T-helper 2 cell treated with Interferon-gamma antibody and Interleukin-4, amounts not matched to agents 5 μg/mL and 100 μg/mL, for 36 hours (primary cell): ENCODE measurements around the gene SLC9A3.

ENCODE experiments used
- DNase-seq: peaks from one replicate; pipeline ENCODE4 v3.0.0; 2021; ENCODE audit warnings: low spot score
- H3K27ac Mint-ChIP-seq: one replicate; pipeline ENCODE4 v1.8.0; 2021; ENCODE audit warnings: mild to moderate bottlenecking, mixed read lengths
- H3K27me3 Mint-ChIP-seq: one replicate; pipeline ENCODE4 v1.8.0; 2021; ENCODE audit warnings: low read depth, mixed read lengths
- H3K36me3 Mint-ChIP-seq: one replicate; pipeline ENCODE4 v1.8.0; 2021; ENCODE audit warnings: low read depth, mixed read lengths
- H3K4me1 Mint-ChIP-seq: one replicate; pipeline ENCODE4 v1.8.0; 2021; ENCODE audit warnings: low read depth, mixed read lengths
- H3K4me3 Mint-ChIP-seq: one replicate; pipeline ENCODE4 v1.8.0; 2022; ENCODE audit warnings: mild to moderate bottlenecking, moderate library complexity, mixed read lengths
- H3K9me3 Mint-ChIP-seq: one replicate; pipeline ENCODE4 v1.8.0; 2021; ENCODE audit warnings: mixed read lengths

SLC9A3 gene

DNA sequence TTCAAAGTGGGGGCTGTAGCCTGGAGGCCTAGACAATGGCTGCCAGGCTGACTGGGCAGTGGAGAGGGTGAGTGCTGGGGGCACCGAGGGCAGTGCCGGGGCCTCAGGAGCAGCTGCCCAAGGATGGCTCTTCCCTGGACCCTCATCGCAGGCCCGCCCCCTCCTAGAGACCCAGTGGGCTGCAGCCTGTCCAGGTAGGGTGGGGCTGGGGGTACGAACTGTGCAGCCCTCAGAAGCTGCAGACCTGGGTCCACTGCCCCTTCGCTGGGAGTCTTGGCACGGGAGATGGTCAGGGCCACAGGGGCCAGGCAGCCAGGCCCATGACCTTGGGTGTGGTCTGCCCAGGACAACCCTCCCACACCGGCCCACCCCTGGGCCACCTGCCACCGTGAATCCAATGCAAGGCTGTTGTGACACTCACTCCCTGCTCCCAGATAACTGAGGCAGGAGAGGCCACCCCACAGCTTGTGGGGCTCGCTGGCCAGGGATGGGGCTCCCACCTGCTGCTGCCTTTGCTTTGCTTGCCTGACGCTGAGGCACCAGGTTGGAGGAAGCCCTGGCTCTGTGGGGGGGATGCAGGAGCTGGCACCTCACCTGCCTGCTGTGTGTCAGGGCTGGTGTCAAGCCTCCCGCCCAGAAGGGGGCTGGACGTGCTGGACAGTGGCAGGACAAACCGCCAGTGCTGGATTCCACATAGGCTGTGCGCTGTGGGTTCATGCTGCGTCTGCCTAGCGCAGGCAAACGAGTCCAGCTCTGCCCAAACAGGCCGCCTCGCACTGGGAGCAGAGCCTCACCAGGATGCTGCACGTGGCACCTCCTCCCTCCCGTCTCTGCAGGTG, 23.1 kb upstream of the SLC9A3 start:
- no peak for DNase-seq
- Mint-ChIP-seq H3K4me1 (peaks cover 17% of the 10 kb centered on the region), H3K9me3 (no peaks in the 10 kb centered on the region), H3K27ac (no peak overlapping the region), H3K36me3 (no peaks in the 10 kb centered on the region), H3K4me3 (no peak overlapping the region), H3K27me3 (peaks cover 21% of the 10 kb centered on the region)

DNA sequence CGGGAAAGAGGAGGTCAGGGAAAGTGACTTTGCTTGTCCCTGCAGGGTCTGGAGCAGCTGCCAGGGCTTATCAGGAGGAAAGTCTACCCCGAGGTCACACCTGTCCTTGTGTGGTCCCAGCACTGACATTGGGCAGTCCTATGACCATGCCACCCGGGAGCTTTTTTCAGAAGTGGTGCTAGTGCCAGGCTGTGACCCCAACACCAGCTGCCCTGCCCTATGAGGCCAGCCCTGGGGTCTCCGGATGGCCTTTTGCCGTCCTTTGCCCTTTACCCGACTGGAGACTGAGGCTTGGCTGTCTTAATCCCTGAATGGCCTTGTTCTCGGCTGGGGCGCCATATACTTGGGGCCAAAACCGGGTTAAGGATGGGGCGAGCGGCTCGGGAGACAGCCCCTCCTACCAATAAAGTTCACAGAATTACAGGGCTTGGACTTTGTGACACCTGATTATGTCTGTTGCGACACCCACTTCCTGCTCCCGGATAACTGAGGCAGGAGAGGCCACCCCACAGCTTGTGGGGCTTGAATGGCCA, 22.2 kb upstream of the SLC9A3 start:
- DNase-seq = no peak
- Mint-ChIP-seq H3K4me3 (no peak overlapping the region), H3K4me1 (peaks cover 17% of the 10 kb centered on the region), H3K9me3 (no peaks in the 10 kb centered on the region), H3K36me3 (no peaks in the 10 kb centered on the region), H3K27ac (no peak overlapping the region), H3K27me3 (peaks cover 19% of the 10 kb centered on the region)

DNA sequence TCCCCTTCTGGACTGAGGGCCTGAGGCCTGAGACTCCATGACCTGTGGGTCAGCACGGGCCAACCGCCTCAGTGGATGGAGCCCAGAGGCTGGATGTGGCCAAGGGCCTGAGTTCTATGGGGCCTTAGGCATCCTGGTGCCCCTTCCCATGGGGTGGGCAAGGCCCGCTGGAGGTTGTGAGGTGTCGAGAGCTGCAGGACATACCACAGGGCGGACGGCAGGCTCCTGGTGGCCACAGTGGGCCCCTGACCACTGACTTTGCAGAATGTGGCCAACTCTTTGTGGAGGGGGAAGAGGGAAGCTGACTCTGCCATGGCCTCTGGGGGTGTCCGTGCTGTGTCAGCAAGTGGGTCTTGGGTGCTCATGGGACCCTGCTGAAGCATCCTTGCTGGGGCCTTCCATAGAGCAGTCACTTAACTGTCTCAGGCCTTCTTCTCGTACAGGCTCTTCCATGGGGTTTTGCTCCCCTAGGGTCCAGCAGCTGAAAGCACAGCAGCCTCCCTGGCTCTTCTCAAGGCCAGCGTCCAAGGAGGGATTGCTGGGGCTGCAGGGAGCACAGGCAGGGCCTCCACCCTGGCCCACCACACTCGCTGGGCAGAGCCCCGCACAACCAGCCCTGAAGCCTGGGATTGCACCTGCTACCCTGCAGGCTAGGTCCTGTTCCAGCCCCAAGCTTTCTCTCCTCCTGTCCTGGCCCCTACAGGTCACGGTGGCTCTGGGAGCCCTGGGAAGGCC, 21.6 kb upstream of the SLC9A3 start:
- H3K27ac Mint-ChIP-seq = no peak overlapping the region
- H3K9me3 Mint-ChIP-seq = no peaks in the 10 kb centered on the region
- DNase-seq = no peak
- H3K4me3 Mint-ChIP-seq = no peak overlapping the region
- peaks cover 16% of the 10 kb centered on the region for H3K27me3 Mint-ChIP-seq
- H3K36me3 Mint-ChIP-seq = no peaks in the 10 kb centered on the region
- peaks cover 17% of the 10 kb centered on the region for H3K4me1 Mint-ChIP-seq

DNA sequence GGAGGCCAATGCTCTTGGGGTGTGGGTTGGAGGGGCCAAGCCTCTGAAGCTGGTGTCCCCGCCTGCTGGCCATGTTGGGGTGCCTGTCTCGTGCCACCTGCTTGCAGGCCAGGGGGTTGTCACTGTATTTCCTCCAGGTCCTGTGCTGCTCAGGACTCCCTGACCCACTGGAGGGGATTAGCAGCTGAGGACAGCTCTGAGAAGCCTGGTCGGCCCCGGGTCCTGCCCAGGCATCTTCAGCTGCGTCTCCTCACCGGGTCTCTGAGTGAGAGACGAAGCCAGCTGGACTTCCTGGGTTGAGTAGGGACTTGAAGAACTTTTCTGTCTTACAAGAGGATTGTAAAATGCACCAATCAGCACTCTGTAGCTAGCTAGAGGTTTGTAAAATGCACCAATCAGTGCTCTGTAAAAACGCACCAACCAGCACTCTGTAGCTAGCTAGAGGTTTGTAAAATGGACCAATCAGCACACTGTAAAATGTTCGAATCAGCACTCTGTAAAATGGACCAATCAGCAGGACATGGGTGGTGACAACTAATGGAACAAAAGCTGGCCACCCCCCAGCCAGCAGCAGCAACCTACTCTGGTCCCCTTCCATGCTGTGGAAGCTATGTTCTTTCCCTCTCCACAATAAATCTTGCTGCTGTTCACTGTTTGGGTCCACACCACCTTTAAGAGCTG, 20.6 kb upstream of the SLC9A3 start:
- Mint-ChIP-seq H3K27ac (peak overlapping the region; percentile 41), H3K4me3 (peak overlapping the region; percentile 46), H3K36me3 (no peaks in the 10 kb centered on the region)

DNA sequence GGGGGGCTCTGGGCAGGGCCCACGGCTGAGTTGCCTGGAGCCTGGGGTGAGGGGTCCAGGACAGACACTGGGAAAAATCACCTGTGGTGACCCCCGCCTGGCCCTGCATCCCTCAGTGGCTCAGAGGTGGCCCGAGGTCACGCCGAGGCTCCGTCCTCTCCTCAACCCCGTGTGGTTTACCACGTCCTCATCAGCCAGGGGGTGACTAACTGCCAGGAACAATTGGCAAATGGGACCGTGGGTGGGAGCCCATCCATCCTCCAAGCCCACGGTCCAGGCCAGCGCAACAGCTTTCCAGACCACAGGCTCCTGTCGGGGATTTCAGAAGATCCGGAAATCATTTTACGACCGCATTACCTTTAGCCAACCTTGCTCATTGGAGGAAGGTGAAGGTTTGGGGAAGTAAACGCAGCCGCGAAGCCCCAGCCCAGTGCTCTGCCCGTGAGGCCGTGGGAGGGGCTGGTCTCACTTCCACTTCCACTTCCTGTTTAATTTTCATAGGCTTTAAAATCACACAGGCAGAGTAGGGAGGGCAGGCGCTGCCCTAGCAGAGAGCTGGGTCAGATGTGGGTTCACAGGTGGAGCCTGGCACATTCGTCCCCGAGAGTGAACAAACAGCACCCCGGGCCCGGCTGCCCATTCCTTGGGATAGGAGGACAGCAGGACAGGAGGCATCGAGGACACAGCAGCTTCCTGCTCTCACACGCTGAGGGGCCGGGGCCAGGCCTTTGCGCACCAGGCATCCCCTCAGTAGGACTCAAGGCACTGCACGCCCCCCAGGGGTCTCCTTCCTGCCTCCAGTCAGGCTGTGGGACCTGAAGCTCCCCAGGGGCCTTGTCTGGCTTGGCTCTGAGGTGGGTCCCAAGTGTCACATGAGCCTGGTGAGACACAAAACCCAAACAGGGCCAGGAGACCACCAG, 19.8 kb upstream of the SLC9A3 start:
- Mint-ChIP-seq H3K36me3 (no peaks in the 10 kb centered on the region), H3K9me3 (no peaks in the 10 kb centered on the region), H3K27ac (peak overlapping the region; percentile 82), H3K4me3 (peak overlapping the region; percentile 63), H3K4me1 (peaks cover 17% of the 10 kb centered on the region), H3K27me3 (peaks cover 12% of the 10 kb centered on the region)
- peak; percentile 55 for DNase-seq

More for the DNA sequence above, 20.6 kb upstream of the SLC9A3 start:
- DNase-seq = no peak
- Mint-ChIP-seq H3K27me3 (peaks cover 16% of the 10 kb centered on the region), H3K9me3 (no peaks in the 10 kb centered on the region), H3K4me1 (peaks cover 17% of the 10 kb centered on the region)

DNA sequence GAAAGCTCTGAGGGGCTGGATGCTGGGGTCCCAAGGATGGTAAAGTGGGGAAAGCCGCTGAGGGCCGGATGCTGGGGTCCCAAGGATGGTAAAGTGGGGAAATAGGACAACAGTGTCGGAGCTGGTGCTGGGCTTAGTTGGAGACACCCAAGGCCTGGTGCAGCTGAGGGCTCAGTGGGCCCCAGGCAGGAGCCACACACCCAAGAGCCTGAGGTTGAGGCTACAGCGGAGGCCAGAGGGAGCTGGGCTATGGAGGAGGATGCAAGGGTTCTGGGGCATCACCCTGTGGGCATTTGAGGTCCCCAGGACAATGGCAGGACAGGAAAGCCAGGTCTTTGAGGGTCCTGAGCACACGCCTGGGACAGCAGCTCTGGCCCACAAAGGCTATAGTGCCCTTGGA, 19.1 kb upstream of the SLC9A3 start:
- Mint-ChIP-seq H3K27me3 (peaks cover 11% of the 10 kb centered on the region), H3K4me3 (peak overlapping the region; percentile 63), H3K36me3 (no peaks in the 10 kb centered on the region), H3K4me1 (peaks cover 17% of the 10 kb centered on the region), H3K9me3 (no peaks in the 10 kb centered on the region), H3K27ac (peak overlapping the region; percentile 82)
- DNase-seq = no peak

DNA sequence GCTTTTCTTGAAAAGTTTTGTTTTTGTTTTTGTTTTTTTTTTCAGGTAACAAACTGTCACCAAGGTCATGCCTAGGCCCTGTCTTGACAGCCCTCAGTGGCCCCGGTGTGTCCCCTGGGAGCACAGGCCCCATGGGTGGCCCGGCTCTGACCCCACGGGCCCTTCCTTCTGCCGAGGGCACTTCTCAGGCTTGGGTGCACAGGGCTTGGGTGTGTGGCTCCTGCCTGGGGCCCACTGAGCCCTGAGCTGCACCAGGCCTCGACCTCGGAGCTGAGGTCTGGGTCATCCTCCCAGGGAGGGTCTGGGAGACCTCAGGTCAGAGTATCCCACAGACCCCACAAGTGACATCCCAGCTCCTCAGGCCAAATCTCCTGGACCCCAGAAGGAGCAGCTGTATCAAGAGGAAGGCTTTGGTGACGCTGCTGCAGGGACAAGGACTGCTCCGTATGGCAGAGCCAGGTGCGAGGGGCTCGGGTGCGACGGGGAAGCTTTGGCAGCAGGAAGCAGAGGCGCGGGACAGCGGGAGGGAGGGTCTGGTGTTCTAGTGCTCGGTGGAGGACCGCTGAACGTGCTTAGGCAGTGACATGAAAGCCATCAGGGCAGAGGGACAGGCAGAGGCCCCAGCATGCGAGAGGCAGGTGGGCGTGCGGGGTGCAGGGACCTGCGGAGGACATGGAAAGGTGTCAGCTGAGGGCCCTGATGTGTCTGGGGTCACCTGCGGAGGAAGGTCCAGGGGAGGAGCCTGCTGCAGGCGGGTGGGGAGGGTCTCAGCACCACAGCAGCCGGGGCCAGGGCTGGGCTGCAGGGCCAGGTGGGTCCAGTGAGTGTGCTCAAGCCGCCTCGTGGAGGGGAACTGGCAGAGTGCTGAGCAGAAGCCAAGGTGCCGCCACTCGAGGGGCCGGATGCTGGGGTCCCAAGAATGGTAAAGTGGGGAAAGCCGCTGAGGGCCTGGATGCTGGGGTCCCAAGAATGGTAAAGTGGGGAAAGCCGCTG, 18.4 kb upstream of the SLC9A3 start:
- Mint-ChIP-seq H3K27ac (peak overlapping the region; percentile 82), H3K4me1 (peaks cover 17% of the 10 kb centered on the region), H3K36me3 (no peaks in the 10 kb centered on the region), H3K4me3 (peak overlapping the region; percentile 63), H3K9me3 (no peaks in the 10 kb centered on the region), H3K27me3 (peaks cover 6% of the 10 kb centered on the region)
- no peak for DNase-seq

DNA sequence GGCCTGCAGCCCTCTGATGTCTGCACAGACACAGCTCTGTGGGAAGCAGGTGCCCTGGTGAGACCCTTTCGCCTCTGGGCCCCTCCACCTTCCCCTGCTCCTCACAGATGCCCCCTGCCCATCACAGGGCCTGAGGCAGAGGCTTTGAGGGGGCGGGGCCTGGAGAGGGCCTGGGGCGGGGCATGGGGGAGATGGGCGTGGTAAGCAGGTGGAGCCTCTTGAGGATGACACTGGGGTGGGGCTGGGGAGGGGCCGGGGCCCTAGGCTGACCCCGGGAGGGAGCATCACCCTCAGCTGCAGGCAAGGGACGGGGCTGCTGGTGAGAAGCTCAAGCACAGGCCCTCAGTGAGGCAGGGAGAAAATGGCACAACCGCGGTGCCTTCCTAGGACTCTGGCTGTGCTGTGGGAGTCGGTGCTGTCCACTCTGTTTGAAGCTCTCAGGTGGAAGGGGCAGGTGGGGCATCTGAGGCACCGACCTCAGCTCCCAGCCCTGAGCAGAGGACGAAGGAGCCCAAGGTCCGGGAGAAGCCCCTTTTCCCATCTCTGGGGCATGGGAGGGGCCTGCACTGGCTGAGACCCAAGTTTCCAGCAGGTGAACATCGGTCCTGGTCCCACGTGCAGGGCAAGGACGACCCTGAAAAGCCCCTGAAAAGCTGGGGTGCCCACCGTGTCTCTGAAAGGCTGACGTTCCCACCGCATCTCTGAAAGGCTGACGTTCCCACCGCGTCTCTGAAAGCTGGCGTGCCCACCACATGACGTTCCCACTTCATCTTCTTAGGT, 17.5 kb upstream of the SLC9A3 start:
- Mint-ChIP-seq H3K36me3 (no peaks in the 10 kb centered on the region), H3K4me1 (peaks cover 17% of the 10 kb centered on the region), H3K9me3 (no peaks in the 10 kb centered on the region), H3K27ac (no peak overlapping the region), H3K27me3 (peaks cover 6% of the 10 kb centered on the region), H3K4me3 (no peak overlapping the region)
- no peak for DNase-seq

DNA sequence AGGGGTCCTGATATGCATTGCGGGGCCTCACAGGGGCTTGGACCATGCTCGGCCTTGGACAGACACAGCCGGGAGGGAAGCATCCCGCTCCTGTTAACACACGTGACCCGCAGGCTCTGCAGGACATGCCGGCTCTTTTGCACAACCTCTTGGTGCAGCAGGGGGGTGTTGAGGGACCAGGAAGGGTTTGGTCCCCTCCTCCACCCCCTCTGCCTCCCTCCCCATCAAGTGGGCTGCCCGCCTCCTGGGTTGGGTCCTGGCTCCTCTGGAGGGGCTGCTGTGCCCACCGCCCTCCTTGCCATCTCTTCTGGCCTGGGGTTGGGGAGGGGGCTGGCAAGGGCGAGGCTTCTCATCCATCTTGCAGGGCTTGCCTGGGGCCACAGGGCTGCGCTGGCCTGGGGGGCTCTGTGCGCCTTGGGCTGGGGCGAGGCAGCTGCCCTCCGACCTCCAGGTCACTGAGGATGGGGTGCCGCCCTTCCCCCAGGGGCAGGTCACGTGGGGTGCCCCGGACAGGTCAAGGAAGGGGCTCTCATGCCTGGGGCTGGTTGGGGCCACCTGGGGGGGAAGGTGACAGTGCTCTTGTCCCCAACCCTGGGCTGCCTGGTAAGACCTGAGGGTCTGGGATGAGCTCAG, 16.8 kb upstream of the SLC9A3 start:
- Mint-ChIP-seq H3K27ac (no peak overlapping the region), H3K9me3 (no peaks in the 10 kb centered on the region), H3K4me1 (peaks cover 17% of the 10 kb centered on the region), H3K36me3 (no peaks in the 10 kb centered on the region), H3K27me3 (peaks cover 10% of the 10 kb centered on the region), H3K4me3 (no peak overlapping the region)
- no peak for DNase-seq

DNA sequence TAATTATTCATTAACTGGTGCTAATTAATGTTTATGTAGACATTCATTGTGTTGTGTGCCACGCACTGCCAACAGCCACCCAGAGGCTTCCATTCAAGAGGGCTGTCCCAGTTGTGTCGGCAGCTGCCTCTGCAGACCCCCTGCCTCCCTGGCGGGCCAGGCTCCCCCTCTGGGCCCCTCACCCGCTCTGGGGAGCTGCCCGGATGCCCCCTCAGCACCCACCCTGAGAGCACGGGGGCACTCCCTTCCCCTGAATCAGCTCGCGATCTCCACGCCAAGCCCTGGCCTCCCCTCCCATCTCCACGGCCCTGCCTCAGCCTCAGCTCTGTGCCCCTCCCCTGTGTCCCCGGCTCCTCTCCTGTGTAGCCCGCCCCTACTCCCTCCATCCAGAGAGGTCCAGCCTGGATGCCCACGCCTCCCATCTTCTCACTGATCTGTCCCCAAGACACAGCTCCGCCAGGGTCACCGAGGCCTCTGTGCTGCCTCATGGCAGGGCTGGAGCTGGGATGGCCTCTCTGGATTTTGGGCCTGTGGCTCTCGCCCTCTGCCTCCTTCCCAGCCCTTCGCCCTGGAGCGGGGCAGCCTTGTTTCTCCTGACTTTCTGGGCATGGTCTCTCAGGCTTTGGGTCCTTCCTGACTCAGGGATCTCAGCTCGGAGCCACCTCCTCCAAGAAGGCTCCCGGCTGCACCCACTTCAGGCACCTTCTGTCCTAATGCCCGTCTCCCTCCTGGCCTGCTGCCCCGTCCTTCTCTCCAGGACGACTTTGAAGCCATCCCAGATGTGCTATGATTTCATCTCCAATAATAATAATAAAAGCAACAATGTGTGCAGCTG, 16.0 kb upstream of the SLC9A3 start:
- peaks cover 17% of the 10 kb centered on the region for H3K4me1 Mint-ChIP-seq
- H3K4me3 Mint-ChIP-seq = no peak overlapping the region
- H3K27me3 Mint-ChIP-seq = peaks cover 10% of the 10 kb centered on the region
- no peak overlapping the region for H3K27ac Mint-ChIP-seq
- DNase-seq = no peak
- no peaks in the 10 kb centered on the region for H3K9me3 Mint-ChIP-seq
- H3K36me3 Mint-ChIP-seq = no peaks in the 10 kb centered on the region
